Measurements from ENCODE around the gene CARNS1.

DNA sequence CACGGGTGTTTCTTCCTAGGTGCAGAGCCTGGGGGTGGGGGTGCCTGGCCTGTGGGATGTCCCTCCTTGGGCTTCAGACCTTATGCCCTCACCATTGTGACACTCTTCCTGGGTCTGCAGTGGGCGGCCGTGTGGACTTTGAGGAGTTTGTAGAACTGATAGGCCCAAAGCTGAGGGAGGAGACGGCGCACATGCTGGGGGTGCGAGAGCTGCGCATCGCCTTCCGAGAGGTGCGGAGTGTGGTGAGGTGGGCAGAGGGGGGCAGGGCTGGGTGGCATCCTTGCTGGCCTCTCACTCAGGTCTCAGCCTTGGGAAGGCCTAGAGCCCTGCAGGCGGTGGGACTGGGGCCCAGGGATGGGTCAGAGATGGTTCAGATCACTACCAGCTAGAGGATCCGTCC, 42.0 kb downstream of the CARNS1 start:
- TF ChIP-seq, protein P1, sequence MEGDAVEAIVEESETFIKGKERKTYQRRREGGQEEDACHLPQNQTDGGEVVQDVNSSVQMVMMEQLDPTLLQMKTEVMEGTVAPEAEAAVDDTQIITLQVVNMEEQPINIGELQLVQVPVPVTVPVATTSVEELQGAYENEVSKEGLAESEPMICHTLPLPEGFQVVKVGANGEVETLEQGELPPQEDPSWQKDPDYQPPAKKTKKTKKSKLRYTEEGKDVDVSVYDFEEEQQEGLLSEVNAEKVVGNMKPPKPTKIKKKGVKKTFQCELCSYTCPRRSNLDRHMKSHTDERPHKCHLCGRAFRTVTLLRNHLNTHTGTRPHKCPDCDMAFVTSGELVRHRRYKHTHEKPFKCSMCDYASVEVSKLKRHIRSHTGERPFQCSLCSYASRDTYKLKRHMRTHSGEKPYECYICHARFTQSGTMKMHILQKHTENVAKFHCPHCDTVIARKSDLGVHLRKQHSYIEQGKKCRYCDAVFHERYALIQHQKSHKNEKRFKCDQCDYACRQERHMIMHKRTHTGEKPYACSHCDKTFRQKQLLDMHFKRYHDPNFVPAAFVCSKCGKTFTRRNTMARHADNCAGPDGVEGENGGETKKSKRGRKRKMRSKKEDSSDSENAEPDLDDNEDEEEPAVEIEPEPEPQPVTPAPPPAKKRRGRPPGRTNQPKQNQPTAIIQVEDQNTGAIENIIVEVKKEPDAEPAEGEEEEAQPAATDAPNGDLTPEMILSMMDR (CRISPR knock-in tag; IDR thresholded peaks at IDR 0.05) = no peak
- no peak for TF ChIP-seq ZFP82 (CRISPR knock-in tag; IDR thresholded peaks at IDR 0.05; ENCODE audit: borderline replicate concordance)
- TF ChIP-seq SP1 (IDR thresholded peaks at IDR 0.05) = no peak
- TF ChIP-seq SP1 (CRISPR knock-in tag; IDR thresholded peaks at IDR 0.05) = no peak
- no peak for TF ChIP-seq ZBTB8A (CRISPR knock-in tag; IDR thresholded peaks at IDR 0.05; ENCODE audit: borderline replicate concordance, low read depth)
- no peak for TF ChIP-seq POLR2AphosphoS5 (IDR thresholded peaks at IDR 0.05; ENCODE audit: low read depth, low read length)
- TF ChIP-seq RAD51 (IDR thresholded peaks at IDR 0.05; ENCODE audit: borderline replicate concordance) = no peak
- TF ChIP-seq, protein P2, sequence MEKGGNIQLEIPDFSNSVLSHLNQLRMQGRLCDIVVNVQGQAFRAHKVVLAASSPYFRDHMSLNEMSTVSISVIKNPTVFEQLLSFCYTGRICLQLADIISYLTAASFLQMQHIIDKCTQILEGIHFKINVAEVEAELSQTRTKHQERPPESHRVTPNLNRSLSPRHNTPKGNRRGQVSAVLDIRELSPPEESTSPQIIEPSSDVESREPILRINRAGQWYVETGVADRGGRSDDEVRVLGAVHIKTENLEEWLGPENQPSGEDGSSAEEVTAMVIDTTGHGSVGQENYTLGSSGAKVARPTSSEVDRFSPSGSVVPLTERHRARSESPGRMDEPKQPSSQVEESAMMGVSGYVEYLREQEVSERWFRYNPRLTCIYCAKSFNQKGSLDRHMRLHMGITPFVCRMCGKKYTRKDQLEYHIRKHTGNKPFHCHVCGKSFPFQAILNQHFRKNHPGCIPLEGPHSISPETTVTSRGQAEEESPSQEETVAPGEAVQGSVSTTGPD (CRISPR knock-in tag; IDR thresholded peaks at IDR 0.05) = no peak
- no peak for TF ChIP-seq NFE2 (CRISPR knock-in tag; IDR thresholded peaks at IDR 0.05)
- TF ChIP-seq, protein P3, sequence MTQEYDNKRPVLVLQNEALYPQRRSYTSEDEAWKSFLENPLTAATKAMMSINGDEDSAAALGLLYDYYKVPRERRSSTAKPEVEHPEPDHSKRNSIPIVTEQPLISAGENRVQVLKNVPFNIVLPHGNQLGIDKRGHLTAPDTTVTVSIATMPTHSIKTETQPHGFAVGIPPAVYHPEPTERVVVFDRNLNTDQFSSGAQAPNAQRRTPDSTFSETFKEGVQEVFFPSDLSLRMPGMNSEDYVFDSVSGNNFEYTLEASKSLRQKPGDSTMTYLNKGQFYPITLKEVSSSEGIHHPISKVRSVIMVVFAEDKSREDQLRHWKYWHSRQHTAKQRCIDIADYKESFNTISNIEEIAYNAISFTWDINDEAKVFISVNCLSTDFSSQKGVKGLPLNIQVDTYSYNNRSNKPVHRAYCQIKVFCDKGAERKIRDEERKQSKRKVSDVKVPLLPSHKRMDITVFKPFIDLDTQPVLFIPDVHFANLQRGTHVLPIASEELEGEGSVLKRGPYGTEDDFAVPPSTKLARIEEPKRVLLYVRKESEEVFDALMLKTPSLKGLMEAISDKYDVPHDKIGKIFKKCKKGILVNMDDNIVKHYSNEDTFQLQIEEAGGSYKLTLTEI (CRISPR knock-in tag; conservative IDR thresholded peaks at IDR 0.05) = no peak
- TF ChIP-seq THAP7 (CRISPR knock-in tag; IDR thresholded peaks at IDR 0.05) = no peak
- no peak for TF ChIP-seq NFE2L1 (CRISPR knock-in tag; IDR thresholded peaks at IDR 0.05; ENCODE audit: borderline replicate concordance)
- TF ChIP-seq POLR2A (IDR thresholded peaks at IDR 0.05; ENCODE audit: insufficient read depth in 1 of 2, low read depth in 2 of 2, low read length in 2 of 2) = no peak
- no peak for TF ChIP-seq ZBTB40 (IDR thresholded peaks at IDR 0.05)
- no peak for TF ChIP-seq ZBTB40 (CRISPR knock-in tag; IDR thresholded peaks at IDR 0.05)
- TF ChIP-seq, protein P4, sequence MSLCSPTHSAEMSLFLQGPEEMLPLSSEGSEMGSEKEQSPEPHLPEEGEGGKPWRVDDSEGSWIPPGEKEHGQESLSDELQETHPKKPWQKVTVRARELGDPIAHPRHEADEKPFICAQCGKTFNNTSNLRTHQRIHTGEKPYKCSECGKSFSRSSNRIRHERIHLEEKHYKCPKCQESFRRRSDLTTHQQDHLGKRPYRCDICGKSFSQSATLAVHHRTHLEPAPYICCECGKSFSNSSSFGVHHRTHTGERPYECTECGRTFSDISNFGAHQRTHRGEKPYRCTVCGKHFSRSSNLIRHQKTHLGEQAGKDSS (CRISPR knock-in tag; IDR thresholded peaks at IDR 0.05; ENCODE audit: borderline replicate concordance, low read depth) = no peak
